Measurements from ENCODE around the gene GMFB. TPM values are rescaled to one million over a fixed set of nuclear protein-coding genes. Genes with fewer than 3 reads are reported as not detected.
A peak's percentile ranks its signal among the peaks of the same experiment; 100 is the strongest.

The GMFB gene
- polyA plus RNA-seq (ENCODE audit: insufficient read length) = 109 TPM
- long read RNA-seq, donor 1, full-length matches to known transcripts = 15 of 21 reads
- long read RNA-seq, donor 1, partial matches to known transcripts = 6 of 21 reads
- long read RNA-seq, donor 1, other reads (novel, unspliced or antisense) = 0 of 21 reads
- long read RNA-seq, donor 2, full-length matches to known transcripts = 23 of 23 reads
- long read RNA-seq, donor 2, partial matches to known transcripts = 0 of 23 reads
- long read RNA-seq, donor 2, other reads (novel, unspliced or antisense) = 0 of 23 reads
- long read RNA-seq, donor 3, full-length matches to known transcripts = 14 of 14 reads
- long read RNA-seq, donor 3, partial matches to known transcripts = 0 of 14 reads
- long read RNA-seq, donor 3, other reads (novel, unspliced or antisense) = 0 of 14 reads
- long read RNA-seq, donor 4 = 0 reads
- long read RNA-seq, donor 5, full-length matches to known transcripts = 25 of 33 reads
- long read RNA-seq, donor 5, partial matches to known transcripts = 8 of 33 reads
- long read RNA-seq, donor 5, other reads (novel, unspliced or antisense) = 0 of 33 reads
- long read RNA-seq, donor 6, full-length matches to known transcripts = 13 of 19 reads
- long read RNA-seq, donor 6, partial matches to known transcripts = 0 of 19 reads
- long read RNA-seq, donor 6, other reads (novel, unspliced or antisense) = 6 of 19 reads
- long read RNA-seq, donor 7, full-length matches to known transcripts = 19 of 24 reads
- long read RNA-seq, donor 7, partial matches to known transcripts = 5 of 24 reads
- long read RNA-seq, donor 7, other reads (novel, unspliced or antisense) = 0 of 24 reads
- long read RNA-seq, donor 8, full-length matches to known transcripts = 11 of 16 reads
- long read RNA-seq, donor 8, partial matches to known transcripts = 5 of 16 reads
- long read RNA-seq, donor 8, other reads (novel, unspliced or antisense) = 0 of 16 reads

DNA sequence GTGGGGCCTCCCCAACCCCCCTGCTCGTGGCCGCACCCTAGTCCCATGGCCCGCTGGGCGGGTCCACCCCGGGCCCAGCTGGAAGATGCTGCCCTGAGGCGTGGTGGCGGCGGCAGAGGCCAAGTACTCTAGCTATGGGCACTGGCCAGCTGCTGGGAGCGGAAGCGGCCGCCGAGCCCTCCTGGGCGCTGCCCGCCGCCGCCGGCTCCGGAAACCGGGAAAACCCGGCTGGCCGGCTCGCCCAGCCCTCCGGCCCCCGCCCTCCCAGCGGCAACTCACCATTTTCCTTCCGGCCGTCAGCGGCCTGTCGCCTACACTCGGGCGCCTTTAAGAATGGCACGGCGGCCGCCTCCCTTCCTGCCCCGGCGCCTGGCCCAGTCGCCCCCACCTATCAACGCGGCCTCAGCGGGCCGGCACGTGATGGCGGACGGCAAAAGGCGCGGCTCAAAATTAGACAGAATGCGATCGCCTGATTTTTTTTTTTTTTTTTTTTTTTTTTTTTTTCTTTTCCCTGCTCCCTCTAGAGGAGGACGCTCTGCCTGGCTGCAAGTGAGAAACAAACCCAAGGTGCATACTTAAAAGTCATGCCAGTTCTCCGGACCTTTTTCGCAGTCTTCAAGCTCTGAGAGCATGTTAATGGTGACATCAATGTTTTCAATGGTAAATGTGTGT is at the start of gene GMFB:
Gene GMFB (minus strand): TSS at position 335 of the 672 bp plus-strand sequence. CDS start 53 bp downstream, at position 282.
- peak; percentile 91 for DNase-seq

GRCh38 chr14:54538055-54538454 is 49.3 kb upstream of the GMFB start:
- no peak for DNase-seq

- DNase-seq = no peak
Observed at GRCh38 chr14:54537651-54538050, 48.9 kb upstream of the GMFB start.

DNA sequence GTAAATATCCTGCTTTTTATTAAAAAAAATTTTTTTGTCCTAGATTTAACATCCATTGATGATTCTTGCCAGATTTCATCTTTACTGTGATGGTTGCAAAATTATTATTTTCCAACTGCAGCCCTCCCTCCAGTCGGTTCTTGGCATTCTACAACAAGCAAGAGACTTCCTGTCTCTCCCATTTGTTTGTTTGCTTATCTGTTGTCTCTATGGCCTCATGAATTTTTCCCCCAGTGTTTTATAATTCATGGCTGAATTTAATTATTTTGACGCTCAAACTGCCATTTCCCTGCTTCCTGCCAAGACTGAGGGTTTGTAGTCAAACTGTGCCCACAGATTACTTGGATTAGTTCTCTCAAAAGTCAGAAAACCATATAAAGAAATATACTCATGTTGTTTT is 46.9 kb upstream of the GMFB start:
- DNase-seq = no peak

DNA sequence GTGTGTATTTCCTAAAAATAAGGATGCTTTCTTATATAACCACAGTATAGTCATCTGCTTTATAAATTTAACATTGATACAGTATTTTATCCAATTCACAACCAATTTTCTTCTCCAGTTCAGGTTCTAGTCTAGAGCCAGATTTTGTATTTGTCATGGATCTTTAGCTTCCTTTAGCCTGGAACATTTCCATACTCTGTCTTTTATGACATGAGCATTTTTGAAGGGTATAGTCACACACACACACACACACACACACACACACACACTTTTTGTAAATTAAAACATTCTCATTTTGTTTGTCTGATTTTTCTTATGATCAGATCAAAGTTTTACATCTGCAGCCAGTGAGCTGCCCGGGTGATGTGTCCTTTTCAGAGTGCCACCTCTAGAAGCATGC is 46.3 kb upstream of the GMFB start:
- no peak for DNase-seq

- DNase-seq = no peak
Observed at GRCh38 chr14:54533100-54533499, 44.3 kb upstream of the GMFB start.

DNA sequence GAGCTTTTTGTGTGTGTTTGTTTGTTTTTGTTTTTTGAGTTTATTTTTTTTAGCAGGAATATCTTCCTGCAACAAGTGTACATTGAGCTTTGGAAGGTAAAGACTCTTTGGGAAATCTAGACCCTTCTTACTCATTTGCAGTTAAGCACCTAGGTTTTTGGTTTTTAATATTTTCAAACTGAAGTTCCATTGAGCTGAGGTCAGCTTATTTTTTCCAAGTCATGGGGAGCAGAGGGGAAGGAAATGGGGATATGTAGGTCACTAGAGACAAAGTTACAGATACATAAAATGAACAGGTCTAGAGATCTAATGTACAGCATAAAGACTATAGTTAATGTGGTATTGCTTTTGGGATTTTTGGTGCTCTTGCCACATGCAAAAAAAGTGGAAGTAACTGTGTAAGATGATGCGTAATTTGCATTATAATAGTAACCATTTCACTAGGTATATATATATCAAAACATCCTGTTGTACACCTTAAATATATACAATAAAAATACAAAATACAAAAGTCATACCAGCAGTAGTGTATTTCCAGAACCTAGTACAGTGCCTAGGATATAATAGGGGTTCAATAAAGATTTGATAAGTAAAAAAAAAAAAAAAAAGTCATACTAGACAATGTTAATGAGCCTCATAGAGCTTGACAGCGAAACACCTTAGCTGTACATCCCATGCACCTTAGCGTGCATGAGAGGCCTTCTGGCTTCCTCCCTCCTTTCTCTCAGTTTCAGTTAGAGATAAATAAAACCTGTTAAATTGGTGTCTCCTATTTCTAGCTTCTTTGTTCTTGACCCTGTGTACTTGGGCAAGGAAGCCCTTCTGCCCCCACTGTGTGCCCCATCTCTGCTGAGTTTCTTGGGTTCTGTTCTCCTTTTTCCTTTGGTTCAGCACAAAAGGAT is 43.6 kb upstream of the GMFB start:
- no peak for DNase-seq

DNA sequence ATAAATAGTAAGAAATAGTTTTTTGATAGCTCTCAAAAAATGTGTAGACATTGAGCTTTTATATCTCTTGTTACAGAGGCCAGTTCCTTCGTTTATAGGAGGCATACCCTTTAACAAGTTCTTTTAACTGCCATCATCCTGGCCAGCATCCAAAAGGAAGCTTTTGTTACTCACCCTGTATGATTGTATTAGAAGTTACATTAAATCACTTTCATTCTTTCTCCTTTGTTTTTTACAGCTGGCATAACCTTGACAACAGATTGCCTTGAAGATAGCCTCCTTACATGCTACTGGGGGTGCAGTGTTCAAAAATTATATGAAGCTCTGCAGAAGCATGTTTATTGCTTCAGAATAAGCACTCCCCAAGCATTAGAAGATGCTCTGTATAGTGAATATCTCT is 41.0 kb upstream of the GMFB start:
- DNase-seq = no peak

GRCh38 chr14:54528973-54529372 is 40.2 kb upstream of the GMFB start:
- DNase-seq = no peak

DNA sequence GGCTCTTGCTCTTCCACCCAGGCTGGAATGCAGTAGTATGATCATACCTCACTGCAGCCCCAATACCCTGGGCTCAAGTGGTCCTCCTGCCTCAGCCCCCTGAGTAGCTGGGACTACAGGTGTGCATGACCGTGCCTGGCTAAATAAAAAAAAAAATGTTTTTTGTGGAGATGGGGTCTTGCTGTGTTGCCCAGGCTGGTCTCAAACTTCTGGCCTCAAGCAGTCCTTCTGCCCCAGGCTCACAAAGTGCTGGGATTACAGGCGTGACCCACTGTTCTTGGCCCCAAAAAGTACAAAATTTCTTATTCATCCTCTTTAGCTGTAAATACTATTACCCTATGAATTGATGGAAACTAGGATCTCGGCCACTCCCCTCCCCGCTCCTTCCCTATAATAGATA is 35.6 kb upstream of the GMFB start:
- DNase-seq = no peak

GRCh38 chr14:54516709-54517108 is 27.9 kb upstream of the GMFB start:
- DNase-seq = no peak

DNA sequence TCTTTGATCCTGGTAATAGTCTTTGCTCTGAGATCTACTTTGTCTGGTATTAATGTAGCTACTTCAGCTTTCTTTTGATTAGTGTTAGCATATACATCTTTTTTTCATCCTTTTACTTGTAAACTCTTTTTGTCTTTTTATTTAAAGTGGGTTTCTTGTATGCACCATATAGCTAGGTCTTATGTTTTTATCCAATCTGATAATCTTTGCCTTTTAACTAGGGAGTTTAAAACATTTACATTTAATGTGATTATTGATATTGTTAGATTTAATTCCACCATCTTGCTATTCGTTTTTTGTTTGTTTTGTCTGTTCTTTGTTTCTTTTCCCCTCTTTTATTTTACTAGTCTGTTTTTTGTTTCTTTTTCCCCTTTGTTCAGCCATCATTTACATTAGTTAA is 26.9 kb upstream of the GMFB start:
- no peak for DNase-seq

DNA sequence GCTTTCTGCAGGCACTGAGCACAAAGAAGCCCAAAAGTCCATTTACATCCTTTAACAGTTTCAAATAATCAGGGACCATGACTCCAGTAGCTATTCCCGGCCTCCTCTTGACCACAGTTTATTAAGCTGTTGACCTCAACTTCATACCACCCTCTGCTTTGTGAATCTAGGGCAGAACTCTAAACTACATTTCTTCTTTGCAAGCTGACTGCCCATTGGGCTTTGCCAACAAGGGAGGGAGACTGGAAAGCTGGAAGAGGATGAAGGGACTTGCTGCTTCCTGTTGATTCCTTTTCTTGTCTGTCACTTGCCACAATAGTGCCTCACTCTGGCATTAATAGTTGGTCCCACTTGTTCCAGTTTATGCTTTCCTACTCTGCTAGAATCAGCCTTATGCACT is 23.6 kb upstream of the GMFB start:
- no peak for DNase-seq

GRCh38 chr14:54509546-54510501 is 21.0 kb upstream of the GMFB start, which contains the start of gene CGRRF1:
TSS of gene CGRRF1 (plus strand) at chr14:54509906. CDS start at chr14:54509960, 54 bp downstream.
- DNase-seq = peak; percentile 99

DNA sequence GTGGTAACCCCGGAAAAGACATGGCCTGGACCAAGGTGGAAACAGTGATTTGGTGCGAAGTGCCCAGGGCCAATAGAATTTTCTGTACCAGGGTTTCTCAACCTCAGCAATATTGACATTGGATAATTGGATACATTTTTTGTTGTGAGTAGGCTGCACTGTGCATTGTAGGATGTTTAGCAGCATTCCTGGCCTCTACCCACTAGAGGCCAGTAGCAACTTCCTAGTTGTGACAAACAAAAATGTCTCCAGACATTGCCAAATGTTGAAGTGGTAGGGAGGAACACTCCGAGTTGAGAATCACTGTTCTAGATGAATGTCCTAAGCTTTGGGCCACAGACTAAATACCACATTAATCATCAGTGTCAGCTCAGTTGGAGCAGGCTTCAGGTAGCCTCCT is 14.7 kb upstream of the GMFB start:
- DNase-seq = no peak

DNA sequence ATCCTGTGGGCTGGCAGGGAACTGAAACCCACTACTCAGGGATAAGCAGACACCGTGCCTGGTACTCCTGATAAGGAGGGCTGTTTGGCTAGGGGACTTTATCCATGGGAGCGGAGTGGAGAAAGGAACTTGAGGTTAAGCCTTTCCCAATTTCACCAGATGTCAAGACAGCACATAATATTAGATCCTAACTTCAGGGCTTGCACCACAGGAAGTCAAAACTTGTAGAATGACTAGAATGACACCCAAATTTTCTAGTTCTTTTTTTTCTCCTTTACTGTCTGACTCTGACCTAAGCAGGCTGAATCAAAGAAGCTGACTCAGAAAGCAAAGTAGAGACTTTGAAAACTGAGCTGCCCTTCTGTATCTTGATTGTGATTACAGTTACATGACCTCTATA is 13.8 kb upstream of the GMFB start:
- DNase-seq = no peak

- no peak for DNase-seq
Observed at GRCh38 chr14:54501480-54501879, 12.7 kb upstream of the GMFB start.

- no peak for DNase-seq
Observed at GRCh38 chr14:54500744-54501143, 12.0 kb upstream of the GMFB start.

DNA sequence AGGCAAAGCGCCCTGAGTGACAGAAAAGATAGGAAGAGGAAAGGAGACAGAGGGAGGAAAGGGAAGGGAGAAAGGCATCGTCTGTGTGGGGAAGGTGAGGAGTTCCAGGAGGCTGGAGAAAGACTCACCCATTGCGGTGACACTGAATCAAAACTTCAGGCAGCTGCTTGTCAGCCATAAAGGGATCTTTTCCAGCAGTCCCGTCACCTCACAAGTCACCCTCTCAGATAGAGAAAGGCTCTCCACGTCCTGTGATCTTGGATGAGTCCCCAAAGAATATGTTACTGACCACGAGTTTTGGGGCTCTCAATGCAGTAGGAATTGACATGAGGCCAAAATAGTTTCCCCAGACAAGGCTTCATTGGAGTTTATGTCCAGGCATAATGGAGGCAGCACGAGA is 9.8 kb upstream of the GMFB start:
- DNase-seq = no peak

- DNase-seq = no peak
Observed at GRCh38 chr14:54498095-54498531, 9.3 kb upstream of the GMFB start.

Measured in left kidney (tissue), 8 donors.